Activated B cell treated with CpG ODN at 0.5 μM for 24 hours (primary cell): ENCODE results near the gene ABCG1. TPM values are rescaled to one million over a fixed set of nuclear protein-coding genes. Genes with fewer than 3 reads are reported as not detected.

Source experiments
- ATAC-seq: fragments of 200-7000 bp; cut with Tn5 transposase; one replicate; pipeline ENCODE4 v1.10.0; 2021; ENCODE audit warnings: low read depth, mild to moderate bottlenecking, moderate library complexity
- CTCF ChIA-PET: fragments of 350-600 bp; sonication (Branson Sonifier 250); formaldehyde crosslinking; loops from one replicate; lab custom pipeline; 2021; ENCODE audit warnings: antibody characterized with exemption; lab: Charles Lee
- POLR2A ChIA-PET: fragments of 350-600 bp; sonication (Branson Sonifier 250); formaldehyde crosslinking; loops from one replicate; lab custom pipeline; 2021; ENCODE audit warnings: antibody characterized with exemption; lab: Charles Lee
- DNase-seq: peaks from one replicate; pipeline ENCODE4 v3.0.0; 2022
- H3K27ac Mint-ChIP-seq: one replicate; pipeline ENCODE4 v1.8.0; 2020; ENCODE audit warnings: mixed read lengths
- H3K27me3 Mint-ChIP-seq: one replicate; pipeline ENCODE4 v1.8.0; 2021; ENCODE audit warnings: mixed read lengths
- H3K36me3 Mint-ChIP-seq: one replicate; pipeline ENCODE4 v1.8.0; 2021; ENCODE audit warnings: low read depth, mixed read lengths
- H3K4me1 Mint-ChIP-seq: one replicate; pipeline ENCODE4 v1.8.0; 2021; ENCODE audit warnings: mixed read lengths
- H3K4me3 Mint-ChIP-seq: one replicate; pipeline ENCODE4 v1.8.0; 2020; ENCODE audit warnings: mild to moderate bottlenecking, mixed read lengths
- H3K9me3 Mint-ChIP-seq: one replicate; pipeline ENCODE4 v1.8.0; 2020; ENCODE audit warnings: mixed read lengths
- intact Hi-C: fragments of 100-400 bp; cut with micrococcal nuclease; formaldehyde crosslinking; loops from one replicate; pipeline ENCODE4 v1.15.1; 2024
- total RNA-seq: library from RNA; stranded (reverse); gene quantifications from 2 replicates; pipeline ENCODE4 v1.2.3, GENCODE V29; 2022
- TF ChIP-seq, protein P1 (sequence below): fragments of 200-600 bp; IDR thresholded peaks from one replicate; pipeline ENCODE4 v1.8.0; 2022; ENCODE audit warnings: antibody characterized with exemption, mild to moderate bottlenecking

Gene ABCG1
- total RNA-seq, 1 donor from 2014 or later: 3.4 TPM

DNA sequence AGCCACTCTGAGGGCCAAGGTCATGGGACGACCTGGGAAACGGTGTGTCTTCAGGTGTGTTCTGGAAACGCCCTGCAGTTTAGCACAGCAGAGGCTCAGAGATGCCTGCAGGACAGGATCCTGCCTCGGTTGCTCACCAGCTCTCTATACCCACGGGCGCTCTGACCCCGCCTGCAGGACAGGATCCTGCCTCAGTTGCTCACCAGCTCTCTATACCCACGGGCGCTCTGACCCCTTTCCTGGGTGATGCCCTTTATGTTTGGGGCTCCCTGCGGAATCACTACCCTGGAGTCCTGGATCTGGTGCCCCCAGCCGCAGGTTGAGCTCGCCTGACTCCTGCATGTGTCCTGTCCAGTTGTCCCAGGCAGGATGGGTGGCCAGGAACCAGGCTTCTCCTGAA, 63.8 kb downstream of the ABCG1 start:
- DNase-seq (no peak), ATAC-seq (no peak)
- Mint-ChIP-seq H3K4me1 (peaks cover 24% of the 10 kb centered on the region), H3K36me3 (peaks cover 77% of the 10 kb centered on the region), H3K9me3 (no peaks in the 10 kb centered on the region), H3K4me3 (no peak overlapping the region), H3K27ac (no peak overlapping the region), H3K27me3 (no peaks in the 10 kb centered on the region)
- intact Hi-C loops: no loop called here
- ChIA-PET POLR2A (no interaction called here), CTCF (no interaction called here)
- TF ChIP-seq, protein P1, sequence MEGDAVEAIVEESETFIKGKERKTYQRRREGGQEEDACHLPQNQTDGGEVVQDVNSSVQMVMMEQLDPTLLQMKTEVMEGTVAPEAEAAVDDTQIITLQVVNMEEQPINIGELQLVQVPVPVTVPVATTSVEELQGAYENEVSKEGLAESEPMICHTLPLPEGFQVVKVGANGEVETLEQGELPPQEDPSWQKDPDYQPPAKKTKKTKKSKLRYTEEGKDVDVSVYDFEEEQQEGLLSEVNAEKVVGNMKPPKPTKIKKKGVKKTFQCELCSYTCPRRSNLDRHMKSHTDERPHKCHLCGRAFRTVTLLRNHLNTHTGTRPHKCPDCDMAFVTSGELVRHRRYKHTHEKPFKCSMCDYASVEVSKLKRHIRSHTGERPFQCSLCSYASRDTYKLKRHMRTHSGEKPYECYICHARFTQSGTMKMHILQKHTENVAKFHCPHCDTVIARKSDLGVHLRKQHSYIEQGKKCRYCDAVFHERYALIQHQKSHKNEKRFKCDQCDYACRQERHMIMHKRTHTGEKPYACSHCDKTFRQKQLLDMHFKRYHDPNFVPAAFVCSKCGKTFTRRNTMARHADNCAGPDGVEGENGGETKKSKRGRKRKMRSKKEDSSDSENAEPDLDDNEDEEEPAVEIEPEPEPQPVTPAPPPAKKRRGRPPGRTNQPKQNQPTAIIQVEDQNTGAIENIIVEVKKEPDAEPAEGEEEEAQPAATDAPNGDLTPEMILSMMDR: no peak

DNA sequence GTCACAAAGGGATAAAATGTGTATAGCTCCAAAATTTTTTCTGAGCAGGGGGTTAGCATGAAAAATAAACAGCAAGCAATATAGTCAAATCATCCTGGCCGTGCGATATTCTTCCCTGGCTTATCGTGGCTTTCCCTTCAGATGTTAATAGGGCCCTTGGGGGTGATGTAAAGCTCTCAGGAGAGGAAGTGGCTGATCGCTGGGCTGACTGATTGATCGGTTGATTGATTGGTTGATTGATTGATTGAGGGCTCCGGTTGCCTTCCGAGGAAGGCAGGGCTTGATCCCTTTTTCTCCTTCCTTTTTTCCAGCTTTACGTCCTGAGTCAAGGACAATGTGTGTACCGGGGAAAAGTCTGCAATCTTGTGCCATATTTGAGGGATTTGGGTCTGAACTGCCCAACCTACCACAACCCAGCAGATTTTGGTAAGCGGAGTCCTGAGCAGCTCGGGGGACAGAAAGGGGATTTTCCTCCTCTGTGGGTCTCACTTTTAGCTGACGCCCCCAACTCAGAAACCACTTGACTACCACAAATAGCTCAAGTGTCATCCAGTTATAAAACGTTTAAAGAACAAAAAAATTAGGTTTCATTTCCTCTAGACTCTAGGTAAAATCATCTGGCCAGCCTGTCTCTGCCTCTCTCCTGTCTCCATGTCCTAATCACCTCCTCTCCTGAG, 66.8 kb downstream of the ABCG1 start:
- H3K36me3 Mint-ChIP-seq: peaks cover 81% of the 10 kb centered on the region
- H3K4me1 Mint-ChIP-seq: peaks cover 24% of the 10 kb centered on the region
- no peaks in the 10 kb centered on the region for H3K27me3 Mint-ChIP-seq
- intact Hi-C loops: no loop called here
- H3K9me3 Mint-ChIP-seq: no peaks in the 10 kb centered on the region
- ChIA-PET CTCF (interaction anchor here (0.7 to 2.0 kb wide), 3 partner anchors 24 to 140 kb away, joined by 3 to 6 read pairs (median 3); no protein-coding TSS in a partner anchor), POLR2A (interaction anchor here (0.7 to 1.0 kb wide), 3 partner anchors 36 to 105 kb away, joined by 3 to 4 read pairs (median 4); no protein-coding TSS in a partner anchor)
- DNase-seq: no peak
- peak overlapping the region; percentile 68 for H3K4me3 Mint-ChIP-seq
- TF ChIP-seq, protein P1: no peak
- ATAC-seq: peak; percentile 63
- H3K27ac Mint-ChIP-seq: peak overlapping the region; percentile 76

DNA sequence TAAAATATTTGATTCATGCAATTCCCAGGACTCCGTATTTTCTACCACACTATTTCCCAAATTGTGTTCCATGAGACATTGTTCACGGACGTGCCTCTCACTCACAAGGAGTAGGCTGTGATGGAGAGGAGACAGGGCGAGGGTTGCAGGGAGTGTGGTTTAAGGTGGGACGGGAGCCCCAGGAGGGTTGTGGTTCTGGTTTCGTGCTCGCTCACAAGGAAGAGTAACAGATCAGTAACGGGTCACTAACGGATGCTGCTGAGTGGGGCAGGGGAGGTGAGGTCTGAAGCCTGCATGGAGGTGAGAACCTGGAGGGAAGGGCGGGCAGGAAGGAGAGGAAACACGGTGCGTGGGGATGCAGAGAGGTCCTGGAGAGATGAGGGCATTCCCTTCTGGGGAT, 67.5 kb downstream of the ABCG1 start:
- Mint-ChIP-seq H3K4me3 (peak overlapping the region; percentile 68), H3K27ac (peak overlapping the region; percentile 76), H3K4me1 (peaks cover 24% of the 10 kb centered on the region), H3K9me3 (no peaks in the 10 kb centered on the region), H3K27me3 (no peaks in the 10 kb centered on the region), H3K36me3 (peaks cover 82% of the 10 kb centered on the region)
- TF ChIP-seq, protein P1: no peak
- ATAC-seq (peak; percentile 79), DNase-seq (no peak)
- CTCF ChIA-PET: interaction anchor here (2.0 kb wide), 1 partner anchor 24 kb away, joined by 6 read pairs; no protein-coding TSS in a partner anchor
- POLR2A ChIA-PET: interaction anchor here (1.0 kb wide), 1 partner anchor 54 kb away, joined by 3 read pairs; no protein-coding TSS in a partner anchor
- intact Hi-C loops: no loop called here

DNA sequence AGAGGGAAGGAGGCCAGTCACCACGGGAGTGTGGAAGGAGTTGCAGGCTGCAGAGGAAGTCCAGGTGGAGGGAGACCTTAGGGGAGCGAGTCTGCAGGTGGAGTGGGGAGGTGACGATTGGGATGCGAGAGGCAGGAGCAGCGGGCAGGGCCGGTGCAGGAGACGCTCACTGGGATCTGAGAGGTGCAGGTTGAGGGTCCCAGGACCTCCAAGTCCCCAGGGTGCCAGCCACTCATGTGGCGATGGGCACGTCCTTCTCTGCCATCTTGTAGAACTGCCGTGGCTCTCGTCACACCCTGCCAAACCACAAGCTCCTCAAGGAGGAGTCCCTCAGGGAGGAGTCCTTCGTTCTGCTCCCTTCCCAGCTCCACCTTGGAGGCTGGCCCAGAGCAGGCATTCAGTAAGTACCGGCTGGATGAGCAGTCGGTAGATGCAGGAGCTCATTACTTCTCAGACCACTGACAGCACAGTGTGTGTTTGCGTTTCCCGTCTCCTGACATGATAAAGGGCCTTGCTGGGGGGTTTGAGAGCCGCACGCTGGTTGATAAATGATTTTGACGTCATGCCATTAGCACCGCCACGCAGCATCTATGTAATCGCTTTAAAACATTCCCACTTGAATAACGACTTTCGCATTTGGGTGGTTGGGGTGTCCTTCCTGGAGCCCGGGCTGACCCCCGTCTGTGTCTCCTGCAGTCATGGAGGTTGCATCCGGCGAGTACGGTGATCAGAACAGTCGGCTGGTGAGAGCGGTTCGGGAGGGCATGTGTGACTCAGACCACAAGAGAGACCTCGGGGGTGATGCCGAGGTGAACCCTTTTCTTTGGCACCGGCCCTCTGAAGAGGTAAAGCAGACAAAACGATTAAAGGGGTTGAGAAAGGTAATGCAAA, 68.5 kb downstream of the ABCG1 start:
- TF ChIP-seq, protein P1: no peak
- CTCF ChIA-PET: interaction anchor here (2.0 kb wide), 1 partner anchor 23 kb away, joined by 6 read pairs; no protein-coding TSS in a partner anchor
- DNase-seq: no peak
- intact Hi-C loops: no loop called here
- Mint-ChIP-seq H3K36me3 (peaks cover 79% of the 10 kb centered on the region), H3K4me1 (peaks cover 24% of the 10 kb centered on the region), H3K27me3 (no peaks in the 10 kb centered on the region), H3K9me3 (no peaks in the 10 kb centered on the region), H3K27ac (no peak overlapping the region), H3K4me3 (no peak overlapping the region)
- ATAC-seq: no peak
- POLR2A ChIA-PET: interaction anchor here (0.5 kb wide), 1 partner anchor 1544 kb away, joined by 9 read pairs; no protein-coding TSS in a partner anchor
